GM18907 (cell line): ENCODE measurements around the gene CIT.
"Not testable (repeated sequence)": the region's sequence is repeated elsewhere in the genome, so short reads cannot be mapped to it uniquely, and the experiment has no call there.

ENCODE experiments used
- ATAC-seq: cut with Tn5 transposase; IDR thresholded peaks from one replicate; pipeline ENCODE4 v1.9.1; 2021; ENCODE audit warnings: mild to moderate bottlenecking, moderate library complexity; ENCODE audit not compliant: unreplicated experiment

Gene CIT

DNA sequence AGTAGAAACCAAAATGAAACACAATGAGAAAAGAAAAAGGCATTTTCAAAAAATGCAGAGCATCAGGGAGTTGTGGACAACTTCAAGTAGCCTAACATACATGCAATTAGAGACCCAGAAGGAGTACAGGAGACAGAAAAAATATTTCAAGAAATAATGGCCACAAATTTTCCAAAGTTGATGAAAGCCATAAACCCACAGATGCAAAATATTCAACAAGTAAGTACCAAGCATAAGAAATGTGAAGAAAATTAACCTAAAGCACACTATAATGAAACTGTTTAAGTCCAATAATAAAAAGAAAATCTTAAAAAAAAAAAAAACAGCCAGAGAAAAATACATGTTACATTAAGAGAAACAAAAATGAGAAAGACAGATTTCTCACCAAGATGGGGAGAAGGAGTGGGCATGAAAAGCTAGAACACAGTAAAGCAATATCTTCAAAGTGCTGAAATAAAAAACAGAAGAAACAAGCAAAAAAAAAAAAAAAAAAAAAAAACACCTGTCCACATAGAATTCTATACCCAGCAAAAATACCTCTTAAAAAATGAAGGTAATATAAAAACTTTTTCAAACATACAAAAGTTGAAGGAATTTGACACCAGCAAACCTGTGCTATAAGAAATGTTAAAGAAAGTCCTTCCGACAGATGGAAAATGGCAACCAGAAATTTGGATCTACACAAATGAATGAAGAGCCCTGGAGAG lies 132.1 kb downstream of the CIT start:
- no peak for ATAC-seq

DNA sequence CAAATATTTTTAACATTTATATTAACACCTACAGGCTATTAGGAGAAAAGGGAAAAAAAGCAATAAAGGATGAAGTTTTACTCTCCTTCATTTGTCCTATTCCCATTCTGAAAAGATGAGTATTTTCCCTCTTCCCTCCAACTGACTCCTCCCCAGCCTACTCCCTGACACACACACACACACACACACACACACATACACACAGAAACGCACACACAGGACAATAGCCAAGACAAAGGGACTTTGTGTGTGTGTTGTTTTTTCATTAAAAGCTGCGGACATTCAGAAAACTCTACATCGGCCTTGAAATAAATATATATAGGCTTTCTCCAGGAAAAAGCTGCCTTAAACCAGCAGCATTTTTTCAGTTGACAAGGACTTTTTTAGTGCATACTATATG lies 134.4 kb downstream of the CIT start:
- ATAC-seq: no peak

DNA sequence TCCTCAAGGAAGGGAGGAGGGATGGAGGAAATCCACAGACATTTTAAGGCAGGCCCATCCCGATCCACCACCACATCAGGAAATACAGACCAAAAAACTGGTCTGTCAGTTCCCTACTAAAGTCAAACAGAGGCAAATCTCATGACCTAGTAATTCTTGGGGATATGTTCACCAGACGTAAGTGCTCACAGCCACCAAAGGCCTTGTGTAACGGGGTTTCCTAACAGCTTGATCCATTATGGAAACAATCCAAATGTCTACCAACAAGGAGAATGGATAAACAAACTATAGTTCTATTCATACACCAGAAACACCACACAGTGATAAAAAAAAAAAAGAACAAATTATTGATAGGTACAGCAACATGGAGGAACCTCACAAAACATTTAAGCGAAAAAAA lies 136.3 kb downstream of the CIT start:
- no peak for ATAC-seq

DNA sequence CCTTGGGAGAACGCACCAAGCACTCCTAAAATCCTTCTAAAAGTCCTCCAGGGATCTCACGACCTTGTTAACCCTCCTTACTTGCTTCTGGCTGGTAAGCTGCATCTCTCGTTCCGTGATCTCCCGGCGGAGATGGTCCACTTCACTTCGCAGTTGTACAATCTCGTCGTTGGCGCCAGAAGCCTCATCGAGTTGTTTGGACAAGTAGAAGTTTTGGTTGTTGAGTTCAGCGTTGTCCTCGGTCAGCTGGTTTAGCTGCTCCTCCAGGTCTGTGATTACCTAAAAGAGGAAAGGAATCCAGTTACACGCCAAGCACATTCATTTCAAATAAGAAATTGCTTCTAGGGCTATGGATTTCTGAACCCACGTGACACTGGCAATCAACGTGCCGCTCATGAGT lies 142.0 kb downstream of the CIT start:
- ATAC-seq: no peak

DNA sequence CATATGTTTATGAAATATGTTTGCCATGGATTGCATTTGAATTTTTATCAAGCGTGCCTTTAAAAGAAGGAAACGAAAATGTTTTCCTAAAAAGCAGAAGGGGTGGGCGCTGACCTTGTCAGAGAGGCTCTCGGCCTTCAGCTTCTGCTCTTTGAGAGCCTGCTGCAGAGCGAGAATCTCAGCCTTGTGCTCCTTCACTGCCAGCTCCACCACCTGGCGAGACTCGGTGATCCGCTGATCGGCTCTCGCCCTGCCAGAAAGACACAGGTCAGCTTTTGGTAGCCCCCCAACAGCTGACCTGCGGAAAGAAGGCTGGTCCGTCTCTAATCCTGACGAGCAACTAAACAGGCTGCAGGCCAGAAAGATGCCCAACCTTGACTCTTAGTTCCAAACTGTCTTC lies 146.7 kb downstream of the CIT start:
- ATAC-seq: no peak

DNA sequence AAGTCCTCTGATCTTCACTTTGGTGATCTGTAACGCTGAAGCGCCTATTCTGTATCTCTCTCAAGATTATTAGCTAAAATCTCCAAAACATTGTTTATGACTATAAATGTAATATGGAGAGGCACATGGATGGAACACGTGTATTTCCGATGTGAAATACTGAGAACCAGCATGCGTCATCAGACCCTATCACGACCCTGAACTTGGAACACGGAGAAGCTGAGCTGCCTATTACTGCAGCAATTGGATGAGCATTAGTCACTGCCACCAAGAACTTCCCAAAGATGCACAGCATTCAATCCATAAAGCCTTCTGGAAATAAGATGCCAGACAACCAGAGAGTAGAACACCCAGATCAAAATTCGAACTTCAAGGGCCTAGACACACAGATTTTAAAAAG lies 147.2 kb downstream of the CIT start:
- no peak for ATAC-seq

DNA sequence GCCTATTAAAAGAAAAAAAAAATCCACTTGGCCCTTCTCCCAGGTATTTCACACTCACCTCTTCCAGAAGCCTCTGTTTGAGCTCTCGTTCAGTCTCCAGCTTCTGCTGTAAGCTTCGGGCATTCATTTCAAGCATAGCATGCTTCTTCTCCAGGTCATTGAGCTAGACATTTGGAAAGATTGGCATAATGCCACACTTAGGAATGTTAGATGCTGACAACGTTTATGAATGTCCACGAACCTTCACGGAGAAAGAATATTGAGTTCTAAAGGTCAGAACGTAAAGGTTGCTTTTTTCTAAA lies 148.7 kb downstream of the CIT start:
- ATAC-seq: no peak

DNA sequence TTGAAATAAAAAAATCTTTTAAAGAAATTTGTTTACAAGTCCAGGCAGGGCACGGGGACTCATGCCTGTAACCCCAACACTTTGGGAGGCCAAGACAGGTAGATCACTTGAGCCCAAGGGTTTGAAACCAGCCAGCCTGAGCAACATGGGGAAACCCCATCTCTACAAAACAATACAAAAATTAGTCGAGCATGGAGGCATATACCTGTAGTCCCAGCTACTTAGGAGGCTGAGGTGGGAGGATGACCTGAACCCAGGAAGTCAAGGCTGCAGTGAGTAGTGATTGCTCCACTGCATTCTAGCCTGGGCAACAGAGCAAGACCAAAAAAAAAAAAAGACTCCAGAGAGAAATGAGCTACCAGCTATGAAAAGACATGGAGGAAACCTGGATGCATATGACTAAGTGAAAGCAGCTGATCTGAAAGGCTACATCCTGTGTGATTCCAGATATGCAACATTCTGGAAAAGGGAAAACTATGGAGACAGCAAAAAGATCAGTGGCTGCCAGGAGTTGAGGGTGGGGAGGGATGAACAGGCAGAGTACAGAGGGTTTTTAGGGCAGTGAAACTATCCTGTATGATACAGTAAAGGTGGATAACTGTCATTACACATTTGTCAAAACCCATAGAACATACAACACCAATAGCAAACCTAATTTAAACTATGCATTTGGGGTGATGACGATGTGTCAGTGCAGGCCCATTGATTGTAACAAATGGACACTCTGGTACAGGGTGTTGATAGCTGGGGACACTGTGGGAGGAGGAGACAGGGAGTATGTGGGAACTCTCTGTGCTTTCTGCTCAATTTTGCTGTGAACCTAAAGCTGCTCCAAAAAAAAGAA lies 149.3 kb downstream of the CIT start:
- no peak for ATAC-seq

DNA sequence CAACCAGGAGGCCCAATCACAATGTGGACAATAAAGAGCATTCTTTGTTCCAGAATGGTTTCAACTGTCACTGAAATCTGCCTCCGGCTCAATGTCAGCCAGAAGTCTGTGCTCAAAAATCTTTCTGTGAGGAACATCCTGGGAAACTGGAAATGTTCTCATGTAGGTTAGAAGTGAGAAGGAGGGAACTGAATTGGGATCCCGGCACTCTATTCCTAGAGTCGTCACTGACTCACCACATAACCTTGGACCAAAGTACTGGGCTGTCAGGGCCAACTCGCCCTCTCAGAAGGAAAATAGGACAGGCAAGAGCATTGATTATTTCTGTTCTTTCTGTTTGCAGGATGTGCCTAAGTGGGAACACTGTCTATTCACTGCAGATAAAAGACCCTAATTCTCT lies 151.6 kb downstream of the CIT start:
- no peak for ATAC-seq

DNA sequence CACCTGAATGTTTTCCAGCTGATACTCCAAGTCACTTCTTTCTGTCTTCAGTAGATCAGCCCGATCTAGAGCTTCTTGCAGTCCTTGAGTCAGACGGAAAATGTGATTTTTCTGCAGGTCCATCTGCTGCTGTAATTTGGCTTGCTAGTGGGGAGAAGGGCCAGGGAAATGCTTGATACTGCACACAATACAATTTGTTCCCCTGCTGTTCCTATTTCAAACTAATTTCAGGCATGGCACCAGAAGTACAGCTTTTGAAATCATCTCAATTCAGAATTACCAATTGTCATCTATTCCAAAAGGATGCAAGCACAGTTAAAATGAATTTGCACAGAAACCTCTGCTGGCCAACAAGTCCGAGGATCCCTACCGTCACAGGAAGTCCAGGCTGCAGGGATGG lies 155.8 kb downstream of the CIT start:
- ATAC-seq: no peak

DNA sequence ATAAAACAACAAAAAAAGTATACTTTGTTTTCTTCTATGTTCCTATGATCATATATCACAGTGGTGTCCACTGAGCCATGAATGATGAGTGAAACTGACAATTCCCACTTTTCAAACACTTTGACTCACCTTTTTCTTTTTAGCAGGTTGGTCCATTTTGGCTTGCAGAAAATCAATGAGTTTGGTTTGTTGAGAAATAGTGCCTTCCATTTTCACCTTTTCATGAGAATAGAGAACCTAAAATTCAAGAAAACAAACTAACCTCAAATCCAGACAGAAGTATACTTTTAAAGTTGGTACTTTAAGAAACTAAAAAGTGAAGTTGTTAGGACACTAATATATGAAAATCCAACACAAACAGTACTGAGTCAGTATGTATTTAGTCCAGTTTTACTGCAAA lies 156.8 kb downstream of the CIT start:
- ATAC-seq: no peak

DNA sequence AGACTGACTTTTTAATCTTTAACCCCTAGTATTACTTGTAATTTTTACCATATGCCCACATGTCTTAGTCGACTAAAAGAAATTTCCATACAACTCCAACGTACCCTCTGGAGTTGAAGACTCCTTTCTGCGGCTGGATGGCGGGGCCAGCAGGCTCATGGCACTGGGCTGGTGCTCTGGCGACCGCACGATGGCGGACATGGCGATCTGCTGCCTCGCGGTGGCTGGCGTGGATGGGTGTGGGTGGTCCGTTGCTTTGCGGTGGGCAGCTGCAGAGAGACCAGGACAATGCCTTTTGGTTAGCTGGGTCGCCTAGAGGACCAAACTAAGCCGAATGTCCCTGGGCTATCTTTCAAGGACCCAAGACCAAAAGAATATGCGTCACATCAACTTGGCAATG lies 159.0 kb downstream of the CIT start:
- no peak for ATAC-seq

DNA sequence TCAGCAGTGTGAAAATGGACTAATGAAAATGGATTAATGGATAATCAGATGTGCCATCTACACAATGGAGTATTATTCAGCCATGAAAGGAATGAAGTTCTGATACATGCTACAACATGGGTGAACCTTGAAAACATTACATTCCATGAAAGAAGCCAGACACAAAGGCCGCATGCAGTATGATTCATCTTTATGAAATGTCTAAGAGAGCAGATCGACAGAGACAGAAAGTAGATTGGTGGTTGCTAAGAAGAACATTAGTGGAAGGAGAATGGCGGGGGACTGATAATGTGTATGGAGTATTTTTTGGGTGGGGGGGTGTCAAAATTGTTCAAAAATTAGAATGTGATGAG lies 161.9 kb downstream of the CIT start:
- no peak for ATAC-seq

DNA sequence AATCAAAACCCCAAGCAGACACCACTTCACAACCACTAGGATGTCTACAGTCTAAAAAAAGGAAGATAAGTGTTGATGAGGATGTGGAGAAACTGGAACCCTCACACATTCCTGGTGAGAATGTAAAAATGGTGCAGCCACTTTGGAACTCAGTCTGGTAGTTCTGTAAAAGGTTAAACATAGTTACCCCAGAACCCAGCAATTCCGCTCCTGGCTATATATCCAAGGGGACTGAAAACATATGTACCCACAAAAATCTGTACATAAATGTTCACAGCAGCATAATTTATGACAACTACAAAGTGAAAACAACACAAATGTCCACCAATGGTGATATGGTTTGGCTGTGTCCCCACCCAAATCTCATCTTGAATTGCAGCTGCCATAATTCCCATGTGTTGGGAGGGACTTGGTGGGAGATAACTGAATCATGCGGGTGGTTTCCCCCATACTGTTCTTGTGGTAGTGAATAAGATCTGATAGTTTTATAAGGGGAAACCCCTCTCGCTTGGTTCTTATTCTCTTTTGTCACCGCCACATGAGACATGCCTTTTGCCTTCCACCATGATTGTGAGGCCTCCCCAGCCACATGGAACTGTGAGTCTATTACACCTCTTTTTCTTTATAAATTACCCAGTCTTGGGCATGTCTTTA lies 162.4 kb downstream of the CIT start:
- ATAC-seq: no peak

DNA sequence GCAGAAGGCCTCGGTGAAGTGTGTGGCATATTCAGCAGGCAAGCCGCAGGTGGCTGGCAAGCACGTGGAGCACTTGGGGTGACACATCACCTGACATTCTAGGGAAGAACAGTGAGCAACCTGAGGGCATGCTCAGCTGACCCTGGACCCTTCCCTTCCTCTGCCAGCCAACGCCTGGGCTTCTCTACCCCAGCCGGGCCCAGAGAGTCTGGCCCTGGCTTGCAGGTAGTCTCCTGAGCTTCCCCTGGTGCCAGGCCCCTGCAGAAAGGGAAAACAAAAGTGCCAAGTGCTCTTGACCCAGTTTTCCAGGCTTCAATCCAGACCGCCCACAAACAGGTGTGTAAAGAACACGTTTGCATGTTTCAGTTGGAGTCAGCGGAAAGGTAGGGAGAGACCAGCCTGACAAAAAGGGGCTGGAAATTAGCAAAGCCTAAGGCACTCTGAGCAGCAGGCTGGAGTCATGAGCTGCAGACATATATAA lies 163.5 kb downstream of the CIT start:
- no peak for ATAC-seq

DNA sequence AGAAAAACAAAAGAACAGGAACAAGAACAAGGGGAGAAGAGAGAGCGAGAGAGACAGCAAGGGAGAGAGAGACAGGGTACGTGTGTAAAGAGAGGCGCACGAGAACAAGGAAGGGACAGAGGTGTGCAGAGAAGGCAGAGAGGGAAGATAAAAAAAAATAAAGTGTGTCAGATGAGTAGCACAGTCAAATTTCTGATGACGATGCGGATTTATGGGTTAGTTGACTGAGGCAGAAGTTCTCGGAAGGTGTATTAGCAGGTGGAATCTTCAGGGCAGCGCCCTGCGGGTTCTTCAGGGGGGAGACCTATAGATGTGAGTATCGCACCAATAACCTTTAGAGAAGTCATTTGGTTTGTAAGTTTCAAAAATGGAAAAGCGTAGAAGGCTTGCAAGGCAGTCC lies 164.4 kb downstream of the CIT start:
- ATAC-seq: no peak

DNA sequence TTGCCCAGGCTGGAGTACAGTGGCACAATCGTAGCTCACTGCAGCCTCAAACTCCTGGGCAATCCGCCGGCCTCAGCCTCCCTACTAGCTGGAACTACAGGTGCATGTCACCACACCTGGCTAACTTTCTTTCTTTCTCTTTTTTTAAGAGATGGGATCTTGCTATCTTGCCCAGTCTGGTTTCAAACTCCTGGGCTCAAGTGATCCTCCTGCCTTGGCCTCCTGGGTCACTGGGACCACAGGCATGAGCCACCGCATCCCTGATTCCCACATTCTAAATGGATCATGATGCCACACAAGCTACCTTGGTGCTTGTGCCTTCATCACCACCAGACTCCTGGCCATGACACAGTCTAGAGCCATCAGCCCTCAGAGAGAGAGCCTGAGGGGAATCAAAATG lies 165.4 kb downstream of the CIT start:
- ATAC-seq: no peak

DNA sequence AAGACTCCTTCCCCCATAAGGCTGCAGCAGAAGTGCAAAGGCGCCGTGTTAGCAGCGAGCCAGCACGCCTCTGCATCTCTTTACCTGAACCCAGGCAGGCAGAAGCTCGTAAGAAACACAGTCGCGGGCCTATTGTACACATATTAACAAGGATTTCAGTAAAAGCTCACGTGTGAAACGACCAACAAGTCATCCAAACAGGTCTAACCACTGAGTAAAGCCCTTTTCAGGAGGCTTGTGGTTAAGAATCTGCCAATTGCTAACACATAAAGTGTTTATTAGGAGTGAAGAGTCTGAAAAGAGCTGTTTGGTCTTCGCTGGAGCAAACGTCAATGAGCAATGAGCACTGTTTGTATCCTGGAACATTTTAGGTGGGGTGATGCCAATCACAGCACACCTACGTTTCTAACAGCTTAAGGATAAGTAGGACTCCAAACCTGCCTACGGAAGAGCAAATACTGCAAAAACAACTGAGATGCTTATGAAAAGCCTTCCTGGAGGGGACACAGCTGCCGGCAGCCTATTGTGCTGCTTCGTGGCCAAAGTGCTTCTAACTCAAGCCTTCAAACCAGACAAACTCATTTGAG lies 166.1 kb downstream of the CIT start:
- ATAC-seq: no peak

DNA sequence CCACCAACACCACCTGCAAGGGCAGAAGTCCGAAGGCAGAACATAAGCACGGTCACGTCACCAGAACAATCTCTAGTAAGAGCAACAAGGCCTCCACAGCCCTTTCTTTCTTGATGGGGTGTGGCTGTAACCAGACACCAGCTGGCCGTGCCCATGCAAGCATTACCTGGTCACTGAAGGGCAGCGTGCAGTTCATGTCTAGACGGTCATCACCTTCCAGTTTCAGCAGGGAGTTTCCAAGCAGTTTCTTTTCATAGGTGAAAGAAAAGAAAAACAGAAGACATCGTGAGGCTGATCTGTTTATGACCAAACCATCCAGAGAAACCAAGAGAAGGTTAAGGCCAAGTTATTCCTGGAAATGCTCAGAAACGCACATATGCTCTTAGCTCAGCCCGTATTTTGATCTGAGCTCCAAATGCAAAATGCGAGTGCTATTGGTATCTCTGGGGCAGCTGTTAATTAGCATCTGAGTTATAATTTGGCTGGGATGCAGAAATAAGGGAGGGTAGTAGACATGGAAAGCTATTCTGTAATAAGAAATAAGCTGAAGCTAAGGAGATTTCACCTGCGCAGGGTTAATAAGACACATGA lies 166.7 kb downstream of the CIT start:
- ATAC-seq: no peak

DNA sequence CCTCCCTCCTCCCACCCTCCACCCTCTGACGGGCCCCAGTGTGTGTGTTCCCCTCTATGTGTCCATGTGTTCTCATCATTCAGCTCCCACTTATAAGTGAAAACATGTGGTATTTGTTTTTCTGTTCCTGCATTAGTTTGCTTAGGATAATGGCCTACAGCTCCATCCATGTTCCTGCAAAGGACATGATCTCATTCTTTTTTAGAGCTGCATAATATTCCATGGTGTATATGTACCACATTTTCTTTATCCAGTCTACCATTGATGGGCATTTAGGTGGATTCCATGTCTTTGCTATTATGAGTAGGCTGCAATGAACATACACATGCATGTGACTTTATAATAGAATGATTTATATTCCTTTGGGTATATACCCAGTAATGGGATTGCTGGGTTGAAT lies 170.7 kb downstream of the CIT start:
- not testable (repeated sequence) for ATAC-seq

DNA sequence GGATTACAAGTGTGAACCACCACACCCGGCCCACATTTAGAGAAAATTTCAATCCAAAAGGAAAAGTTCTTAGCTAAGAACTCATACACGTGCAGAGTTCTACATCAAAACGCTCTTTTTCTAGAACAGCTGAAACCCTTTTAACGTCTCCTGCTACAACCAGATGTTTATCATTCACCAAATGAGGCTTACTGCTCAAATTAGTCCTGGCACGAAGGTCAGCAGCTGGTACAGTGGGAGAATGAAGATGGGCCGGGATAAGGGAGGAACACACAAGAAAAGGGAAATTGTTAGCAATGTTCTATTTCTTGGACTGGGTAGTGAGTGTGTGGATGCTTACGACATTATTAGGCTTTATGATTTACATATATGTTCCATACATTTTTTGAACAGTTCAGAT lies 171.9 kb downstream of the CIT start:
- no peak for ATAC-seq
